Measurements from ENCODE around the gene KCNJ3. TPM values are rescaled to one million over a fixed set of nuclear protein-coding genes. Genes with fewer than 3 reads are reported as not detected.

Gene KCNJ3
- polyA plus RNA-seq, 4 donors, result 3.0 to 6.9 (median 5.7) TPM

DNA sequence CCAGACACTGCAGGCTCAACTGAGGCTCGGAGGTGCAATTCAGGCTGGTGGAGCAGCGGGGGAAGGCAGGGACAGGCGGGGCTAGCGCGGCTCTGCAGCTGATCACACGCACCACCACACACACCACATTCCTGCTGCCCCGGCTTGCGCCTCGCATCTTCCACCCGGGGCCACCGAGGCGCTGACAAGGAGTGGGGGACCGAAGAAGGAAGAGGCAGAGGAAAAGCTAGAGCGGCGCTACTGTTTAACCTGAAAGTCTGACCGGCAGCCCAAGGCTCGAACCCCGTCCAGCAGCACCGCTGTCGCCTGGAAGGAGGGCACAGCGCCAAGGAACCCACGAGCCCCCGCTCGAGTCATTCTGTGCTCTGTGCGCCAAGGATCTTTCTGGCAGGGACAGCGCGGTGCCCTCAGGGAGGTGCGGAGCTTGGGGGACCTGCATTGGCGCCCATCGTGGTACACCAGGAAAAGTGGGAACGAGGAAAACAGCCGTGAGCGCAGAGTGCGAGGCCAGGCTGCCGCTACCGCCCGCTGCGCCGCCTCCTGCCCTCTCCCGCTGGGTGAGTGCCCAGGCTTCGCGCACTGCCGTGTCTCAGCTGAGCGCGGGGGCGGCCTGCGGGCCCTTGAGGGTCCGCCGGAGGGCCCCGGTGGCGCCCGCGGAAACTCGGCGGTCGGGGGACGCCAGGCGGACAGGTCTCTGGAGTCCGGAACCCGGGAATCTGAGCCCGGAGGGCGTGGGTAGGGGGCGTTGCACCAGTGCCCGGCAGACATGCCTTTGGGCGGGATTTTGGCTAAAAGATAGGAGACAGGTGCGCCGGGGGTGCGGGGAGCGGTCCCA is 860 bp upstream of the KCNJ3 start:
- peak overlapping the region; percentile 11 to 80 (median 72) for H3K4me3 ChIP-seq (ENCODE audit: low read depth in 1 of 3, low read length in 3 of 3)
- H3K27me3 ChIP-seq (ENCODE audit: control insufficient read depth in 3 of 3, insufficient read depth in 3 of 3, low read length in 3 of 3), result peaks cover 0 to 11% (median 0%) of the 10 kb centered on the region in 3 donors
- H3K9me3 ChIP-seq (ENCODE audit: control insufficient read depth in 2 of 2, insufficient read depth in 1 of 2, low read depth in 1 of 2, low read length in 1 of 2), result no peaks in the 10 kb centered on the region
- FAIRE-seq, result no peak
- H3K27ac ChIP-seq (ENCODE audit: low read depth in 1 of 3, low read length in 2 of 3), result peak overlapping the region; percentile 79 to 89 (median 85)
- no peaks in the 10 kb centered on the region for H3K36me3 ChIP-seq (ENCODE audit: control insufficient read depth in 3 of 3, insufficient read depth in 2 of 3, low read depth in 1 of 3, low read length in 3 of 3)
- peak; percentile 73 to 74 for DNase-seq
- 2% methylated on average over 64 to 69 of the region's 69 CpGs for WGBS, 3 donors
- H3K4me1 ChIP-seq (ENCODE audit: control insufficient read depth in 3 of 3, insufficient read depth in 2 of 3, low read depth in 1 of 3, low read length in 2 of 3), result peaks cover 0 to 4% (median 0%) of the 10 kb centered on the region in 3 donors

DNA sequence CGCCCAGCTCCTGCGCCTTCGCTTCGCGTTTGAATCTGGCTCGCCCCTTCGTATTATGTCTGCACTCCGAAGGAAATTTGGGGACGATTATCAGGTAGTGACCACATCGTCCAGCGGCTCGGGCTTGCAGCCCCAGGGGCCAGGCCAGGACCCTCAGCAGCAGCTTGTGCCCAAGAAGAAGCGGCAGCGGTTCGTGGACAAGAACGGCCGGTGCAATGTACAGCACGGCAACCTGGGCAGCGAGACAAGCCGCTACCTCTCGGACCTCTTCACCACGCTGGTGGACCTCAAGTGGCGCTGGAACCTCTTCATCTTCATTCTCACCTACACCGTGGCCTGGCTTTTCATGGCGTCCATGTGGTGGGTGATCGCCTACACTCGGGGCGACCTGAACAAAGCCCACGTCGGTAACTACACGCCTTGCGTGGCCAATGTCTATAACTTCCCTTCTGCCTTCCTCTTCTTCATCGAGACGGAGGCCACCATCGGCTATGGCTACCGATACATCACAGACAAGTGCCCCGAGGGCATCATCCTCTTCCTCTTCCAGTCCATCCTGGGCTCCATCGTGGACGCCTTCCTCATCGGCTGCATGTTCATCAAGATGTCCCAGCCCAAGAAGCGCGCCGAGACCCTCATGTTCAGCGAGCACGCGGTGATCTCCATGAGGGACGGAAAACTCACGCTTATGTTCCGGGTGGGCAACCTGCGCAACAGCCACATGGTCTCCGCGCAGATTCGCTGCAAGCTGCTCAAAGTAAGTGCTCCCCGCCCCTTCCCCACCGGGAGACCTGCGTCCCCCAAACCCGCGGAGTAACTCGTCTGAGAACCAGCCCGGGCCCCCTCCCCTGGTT is 453 bp downstream of the KCNJ3 start:
- H3K27ac ChIP-seq (ENCODE audit: low read depth in 1 of 3, low read length in 2 of 3), result peak overlapping the region in 1 of 3 donors; percentile 85
- H3K4me1 ChIP-seq (ENCODE audit: control insufficient read depth in 3 of 3, insufficient read depth in 2 of 3, low read depth in 1 of 3, low read length in 2 of 3), result peaks cover 0 to 4% (median 0%) of the 10 kb centered on the region in 3 donors
- DNase-seq (peak; percentile 36 to 62), FAIRE-seq (no peak)
- peak overlapping the region in 2 of 3 donors; percentile 72 to 80 for H3K4me3 ChIP-seq (ENCODE audit: low read depth in 1 of 3, low read length in 3 of 3)
- WGBS, 3 donors, result 3 to 8% (median 6%) methylated on average over 60 of the region's 60 CpGs
- H3K36me3 ChIP-seq (ENCODE audit: control insufficient read depth in 3 of 3, insufficient read depth in 2 of 3, low read depth in 1 of 3, low read length in 3 of 3), result no peaks in the 10 kb centered on the region
- H3K27me3 ChIP-seq (ENCODE audit: control insufficient read depth in 3 of 3, insufficient read depth in 3 of 3, low read length in 3 of 3), result peaks cover 0 to 11% (median 0%) of the 10 kb centered on the region in 3 donors
- no peaks in the 10 kb centered on the region for H3K9me3 ChIP-seq (ENCODE audit: control insufficient read depth in 2 of 2, insufficient read depth in 1 of 2, low read depth in 1 of 2, low read length in 1 of 2)

- Histone ChIP-seq H3K27ac (ENCODE audit: low read depth in 1 of 3, low read length in 2 of 3) (no peak overlapping the region), H3K4me1 (ENCODE audit: control insufficient read depth in 3 of 3, insufficient read depth in 2 of 3, low read depth in 1 of 3, low read length in 2 of 3) (peaks cover 0 to 4% (median 0%) of the 10 kb centered on the region in 3 donors), H3K9me3 (ENCODE audit: control insufficient read depth in 2 of 2, insufficient read depth in 1 of 2, low read depth in 1 of 2, low read length in 1 of 2) (no peaks in the 10 kb centered on the region), H3K4me3 (ENCODE audit: low read depth in 1 of 3, low read length in 3 of 3) (peak overlapping the region in 2 of 3 donors; percentile 72 to 80), H3K27me3 (ENCODE audit: control insufficient read depth in 3 of 3, insufficient read depth in 3 of 3, low read length in 3 of 3) (peaks cover 0 to 11% (median 0%) of the 10 kb centered on the region in 3 donors), H3K36me3 (ENCODE audit: control insufficient read depth in 3 of 3, insufficient read depth in 2 of 3, low read depth in 1 of 3, low read length in 3 of 3) (no peaks in the 10 kb centered on the region)
- DNase-seq (peak in 1 of 2 donors; percentile 67), FAIRE-seq (no peak)
- 11 to 37% (median 32%) methylated on average over 10 of the region's 10 CpGs for WGBS, 3 donors
These were observed 1.1 kb downstream of the KCNJ3 start for GRCh38 chr2:154699575-154699930.

- Histone ChIP-seq H3K9me3 (ENCODE audit: control insufficient read depth in 2 of 2, insufficient read depth in 1 of 2, low read depth in 1 of 2, low read length in 1 of 2) (no peaks in the 10 kb centered on the region), H3K4me3 (ENCODE audit: low read depth in 1 of 3, low read length in 3 of 3) (peak overlapping the region in 2 of 3 donors; percentile 72 to 80), H3K27me3 (ENCODE audit: control insufficient read depth in 3 of 3, insufficient read depth in 3 of 3, low read length in 3 of 3) (peaks cover 0 to 11% (median 0%) of the 10 kb centered on the region in 3 donors), H3K36me3 (ENCODE audit: control insufficient read depth in 3 of 3, insufficient read depth in 2 of 3, low read depth in 1 of 3, low read length in 3 of 3) (no peaks in the 10 kb centered on the region), H3K4me1 (ENCODE audit: control insufficient read depth in 3 of 3, insufficient read depth in 2 of 3, low read depth in 1 of 3, low read length in 2 of 3) (peaks cover 0 to 10% (median 3%) of the 10 kb centered on the region in 3 donors), H3K27ac (ENCODE audit: low read depth in 1 of 3, low read length in 2 of 3) (no peak overlapping the region)
- peak; percentile 36 to 72 for DNase-seq
- FAIRE-seq, result no peak
- WGBS, 3 donors, result 16 to 44% (median 23%) methylated on average over 4 of the region's 4 CpGs
These were observed 1.6 kb downstream of the KCNJ3 start for GRCh38 chr2:154700136-154700535.

DNA sequence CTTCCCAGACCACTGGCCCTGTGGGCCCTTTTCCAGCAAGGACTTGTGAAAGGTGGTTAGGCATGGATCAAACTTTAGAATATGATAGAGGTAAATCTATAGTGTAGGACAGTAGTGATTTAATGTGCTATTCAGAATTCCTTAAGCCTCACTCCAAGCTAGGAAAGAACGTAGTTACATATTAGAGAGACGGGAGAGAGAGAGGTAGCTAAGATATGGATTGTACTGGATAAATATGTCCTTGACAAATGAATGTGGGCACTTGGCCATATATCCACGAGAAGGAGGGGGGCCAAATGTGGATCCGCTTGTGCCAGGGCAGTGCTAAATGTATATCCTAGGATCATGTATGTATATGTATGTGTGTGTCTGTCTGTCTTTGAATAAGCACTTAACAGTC is 6.5 kb downstream of the KCNJ3 start:
- WGBS, 3 donors, result 33 to 67% (median 44%) methylated on average over 4 of the region's 4 CpGs
- Histone ChIP-seq H3K4me1 (ENCODE audit: control insufficient read depth in 3 of 3, insufficient read depth in 2 of 3, low read depth in 1 of 3, low read length in 2 of 3) (peaks cover 0 to 6% (median 3%) of the 10 kb centered on the region in 3 donors), H3K4me3 (ENCODE audit: low read depth in 1 of 3, low read length in 3 of 3) (no peak overlapping the region), H3K27me3 (ENCODE audit: control insufficient read depth in 3 of 3, insufficient read depth in 3 of 3, low read length in 3 of 3) (no peaks in the 10 kb centered on the region), H3K9me3 (ENCODE audit: control insufficient read depth in 2 of 2, insufficient read depth in 1 of 2, low read depth in 1 of 2, low read length in 1 of 2) (no peaks in the 10 kb centered on the region), H3K27ac (ENCODE audit: low read depth in 1 of 3, low read length in 2 of 3) (peak overlapping the region in 1 of 3 donors; percentile 52), H3K36me3 (ENCODE audit: control insufficient read depth in 3 of 3, insufficient read depth in 2 of 3, low read depth in 1 of 3, low read length in 3 of 3) (no peaks in the 10 kb centered on the region)
- DNase-seq (no peak), FAIRE-seq (no peak)

GRCh38 chr2:154706660-154707059 is 8.2 kb downstream of the KCNJ3 start:
- H3K9me3 ChIP-seq (ENCODE audit: control insufficient read depth in 2 of 2, insufficient read depth in 1 of 2, low read depth in 1 of 2, low read length in 1 of 2), result no peaks in the 10 kb centered on the region
- 15 to 69% (median 35%) methylated on average over 1 of the region's 1 CpG for WGBS, 3 donors
- no peak overlapping the region for H3K4me3 ChIP-seq (ENCODE audit: low read depth in 1 of 3, low read length in 3 of 3)
- H3K27ac ChIP-seq (ENCODE audit: low read depth in 1 of 3, low read length in 2 of 3), result peak overlapping the region in 1 of 3 donors; percentile 57
- H3K36me3 ChIP-seq (ENCODE audit: control insufficient read depth in 3 of 3, insufficient read depth in 2 of 3, low read depth in 1 of 3, low read length in 3 of 3), result no peaks in the 10 kb centered on the region
- DNase-seq (peak; percentile 81 to 94), FAIRE-seq (peak; percentile 81)
- H3K27me3 ChIP-seq (ENCODE audit: control insufficient read depth in 3 of 3, insufficient read depth in 3 of 3, low read length in 3 of 3), result no peaks in the 10 kb centered on the region
- H3K4me1 ChIP-seq (ENCODE audit: control insufficient read depth in 3 of 3, insufficient read depth in 2 of 3, low read depth in 1 of 3, low read length in 2 of 3), result peaks cover 0 to 6% (median 3%) of the 10 kb centered on the region in 3 donors

- Histone ChIP-seq H3K36me3 (ENCODE audit: control insufficient read depth in 3 of 3, insufficient read depth in 2 of 3, low read depth in 1 of 3, low read length in 3 of 3) (no peaks in the 10 kb centered on the region), H3K4me1 (ENCODE audit: control insufficient read depth in 3 of 3, insufficient read depth in 2 of 3, low read depth in 1 of 3, low read length in 2 of 3) (peaks cover 0 to 6% (median 3%) of the 10 kb centered on the region in 3 donors), H3K27me3 (ENCODE audit: control insufficient read depth in 3 of 3, insufficient read depth in 3 of 3, low read length in 3 of 3) (no peaks in the 10 kb centered on the region), H3K27ac (ENCODE audit: low read depth in 1 of 3, low read length in 2 of 3) (no peak overlapping the region), H3K4me3 (ENCODE audit: low read depth in 1 of 3, low read length in 3 of 3) (no peak overlapping the region), H3K9me3 (ENCODE audit: control insufficient read depth in 2 of 2, insufficient read depth in 1 of 2, low read depth in 1 of 2, low read length in 1 of 2) (no peaks in the 10 kb centered on the region)
- DNase-seq (no peak), FAIRE-seq (no peak)
- 63 to 74% (median 72%) methylated on average over 3 of the region's 3 CpGs for WGBS, 3 donors
These were observed 9.6 kb downstream of the KCNJ3 start for GRCh38 chr2:154707994-154708575.

DNA sequence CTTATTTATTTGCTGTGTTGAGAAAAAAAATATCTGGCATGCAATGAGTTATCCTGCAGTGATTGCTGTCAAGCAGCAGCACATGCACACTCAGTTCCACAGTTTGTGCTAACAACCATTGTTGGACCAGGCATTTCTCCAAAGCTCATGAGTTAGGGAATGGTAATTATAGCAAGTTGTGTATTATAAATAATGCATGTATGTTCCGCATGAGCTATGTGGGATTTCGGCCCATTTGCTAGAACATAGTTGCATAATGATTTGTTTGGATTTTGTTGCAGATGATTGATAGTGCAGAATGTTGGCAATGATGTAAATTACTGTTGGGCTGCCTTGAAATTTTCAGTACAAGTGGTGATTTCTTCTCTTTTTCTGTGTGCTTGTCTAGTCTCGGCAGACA is 10.7 kb downstream of the KCNJ3 start:
- no peak overlapping the region for H3K4me3 ChIP-seq (ENCODE audit: low read depth in 1 of 3, low read length in 3 of 3)
- no peaks in the 10 kb centered on the region for H3K27me3 ChIP-seq (ENCODE audit: control insufficient read depth in 3 of 3, insufficient read depth in 3 of 3, low read length in 3 of 3)
- peaks cover 3 to 6% (median 5%) of the 10 kb centered on the region in 3 donors for H3K4me1 ChIP-seq (ENCODE audit: control insufficient read depth in 3 of 3, insufficient read depth in 2 of 3, low read depth in 1 of 3, low read length in 2 of 3)
- no peaks in the 10 kb centered on the region for H3K9me3 ChIP-seq (ENCODE audit: control insufficient read depth in 2 of 2, insufficient read depth in 1 of 2, low read depth in 1 of 2, low read length in 1 of 2)
- H3K36me3 ChIP-seq (ENCODE audit: control insufficient read depth in 3 of 3, insufficient read depth in 2 of 3, low read depth in 1 of 3, low read length in 3 of 3), result no peaks in the 10 kb centered on the region
- DNase-seq, result no peak
- no peak for FAIRE-seq
- no peak overlapping the region for H3K27ac ChIP-seq (ENCODE audit: low read depth in 1 of 3, low read length in 2 of 3)
- 62 to 84% (median 81%) methylated on average over 3 of the region's 3 CpGs for WGBS, 3 donors

Measured in small intestine (tissue), 7 donors.